GM19328 (cell line): ENCODE data around the gene ENPP5.

Source experiments
- ATAC-seq: cut with Tn5 transposase; IDR thresholded peaks from one replicate; pipeline ENCODE4 v1.9.1; 2021; ENCODE audit warnings: mild to moderate bottlenecking, moderate library complexity; ENCODE audit not compliant: unreplicated experiment

ENPP5 gene, protein sequence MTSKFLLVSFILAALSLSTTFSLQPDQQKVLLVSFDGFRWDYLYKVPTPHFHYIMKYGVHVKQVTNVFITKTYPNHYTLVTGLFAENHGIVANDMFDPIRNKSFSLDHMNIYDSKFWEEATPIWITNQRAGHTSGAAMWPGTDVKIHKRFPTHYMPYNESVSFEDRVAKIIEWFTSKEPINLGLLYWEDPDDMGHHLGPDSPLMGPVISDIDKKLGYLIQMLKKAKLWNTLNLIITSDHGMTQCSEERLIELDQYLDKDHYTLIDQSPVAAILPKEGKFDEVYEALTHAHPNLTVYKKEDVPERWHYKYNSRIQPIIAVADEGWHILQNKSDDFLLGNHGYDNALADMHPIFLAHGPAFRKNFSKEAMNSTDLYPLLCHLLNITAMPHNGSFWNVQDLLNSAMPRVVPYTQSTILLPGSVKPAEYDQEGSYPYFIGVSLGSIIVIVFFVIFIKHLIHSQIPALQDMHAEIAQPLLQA

DNA sequence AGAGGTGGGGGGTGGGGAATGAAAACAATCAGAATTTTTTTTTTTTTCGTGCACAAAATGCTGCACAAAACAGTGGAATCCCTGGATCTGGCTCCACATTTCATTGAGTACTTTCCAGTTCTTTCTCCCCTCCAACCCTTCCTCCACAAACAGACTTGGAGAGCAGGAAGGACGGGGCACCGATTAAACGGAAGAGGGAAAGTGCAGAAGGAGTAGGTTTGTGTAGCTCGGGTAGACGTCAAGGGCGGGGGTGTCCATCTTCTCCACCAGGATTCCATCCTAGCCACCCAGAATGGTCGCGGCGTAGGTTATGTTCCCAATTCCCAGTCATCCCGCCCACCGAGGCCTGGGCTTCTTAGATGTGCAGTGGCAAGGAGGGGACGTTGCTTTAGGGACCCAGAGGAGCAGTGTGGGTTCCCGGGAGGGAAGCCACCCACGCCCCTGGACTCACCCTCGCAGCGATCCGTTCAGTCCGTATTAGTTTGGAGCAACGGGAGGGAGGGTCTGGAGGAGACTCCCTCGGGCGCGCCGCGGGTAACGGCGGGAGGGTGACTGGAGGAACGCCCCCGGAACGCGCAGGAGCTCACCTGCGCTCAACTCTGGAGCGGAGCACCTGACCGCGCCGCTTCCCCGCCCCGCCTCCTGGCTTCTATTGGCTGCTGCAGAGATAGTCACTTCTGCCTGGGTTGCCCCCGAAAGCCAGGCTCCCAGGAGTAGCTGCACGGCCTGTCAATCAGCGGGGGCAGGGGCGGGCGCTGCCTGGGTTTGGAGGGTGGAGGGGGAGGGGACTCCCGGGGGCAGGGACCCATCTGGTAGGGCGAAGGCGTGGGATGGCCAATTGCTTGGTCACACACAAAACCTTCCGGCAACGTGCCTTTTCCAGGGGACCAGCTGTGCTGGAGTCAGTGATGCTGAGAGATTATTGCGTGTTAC lies at the start of gene ENPP5:
ENPP5 (minus strand) TSS at position 624 of the 933 bp plus-strand sequence. CDS start 2,718 bp downstream, outside the sequence.
- peak; percentile 93 for ATAC-seq

- no peak for ATAC-seq
These were observed 48.9 kb upstream of the ENPP5 start for GRCh38 chr6:46219661-46220060.

GRCh38 chr6:46218457-46218856 lies 47.7 kb upstream of the ENPP5 start:
- ATAC-seq: no peak

GRCh38 chr6:46217671-46218131 lies 46.9 kb upstream of the ENPP5 start:
- peak; percentile 51 for ATAC-seq

- no peak for ATAC-seq
These were observed 46.1 kb upstream of the ENPP5 start for GRCh38 chr6:46216879-46217278.

DNA sequence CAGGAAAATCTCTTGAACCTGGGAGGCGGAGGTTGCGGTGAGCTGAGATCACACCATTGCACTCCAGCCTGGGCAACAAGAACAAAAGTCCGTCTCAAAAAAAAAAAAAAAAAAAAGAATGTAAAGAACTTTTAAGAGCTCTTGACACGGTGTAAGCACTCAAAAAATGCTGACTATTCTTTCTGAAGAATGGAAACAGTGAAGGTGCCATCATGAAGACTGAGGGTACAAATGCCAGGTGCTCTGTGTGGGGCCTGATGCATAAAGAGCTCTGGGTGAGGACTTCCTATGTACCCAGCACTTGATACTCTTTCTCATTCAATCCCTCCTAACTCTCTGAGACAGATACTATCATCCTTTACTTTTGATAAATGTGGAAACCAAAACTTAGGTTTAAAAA lies 45.0 kb upstream of the ENPP5 start:
- no peak for ATAC-seq

DNA sequence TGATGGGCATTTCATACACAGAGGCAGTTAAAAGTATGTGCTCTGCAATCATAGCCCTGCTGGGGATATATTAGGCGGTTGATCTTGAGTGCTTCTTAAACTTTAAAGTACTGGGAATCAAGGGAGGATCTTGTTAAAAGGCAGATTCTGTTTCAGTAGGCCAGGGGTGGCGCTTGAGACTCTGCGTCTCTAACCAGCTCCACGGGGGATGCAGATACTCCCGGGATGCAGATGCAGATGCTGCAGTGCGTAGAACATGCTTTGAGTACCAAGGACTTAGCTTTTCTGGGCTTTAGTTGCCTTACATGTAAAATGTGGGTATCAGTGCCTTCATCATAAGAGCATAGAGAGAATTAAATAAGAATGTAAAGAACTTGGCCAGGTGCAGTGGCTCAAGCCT lies 44.4 kb upstream of the ENPP5 start:
- no peak for ATAC-seq

- no peak for ATAC-seq
These were observed 41.1 kb upstream of the ENPP5 start for GRCh38 chr6:46211917-46212316.

DNA sequence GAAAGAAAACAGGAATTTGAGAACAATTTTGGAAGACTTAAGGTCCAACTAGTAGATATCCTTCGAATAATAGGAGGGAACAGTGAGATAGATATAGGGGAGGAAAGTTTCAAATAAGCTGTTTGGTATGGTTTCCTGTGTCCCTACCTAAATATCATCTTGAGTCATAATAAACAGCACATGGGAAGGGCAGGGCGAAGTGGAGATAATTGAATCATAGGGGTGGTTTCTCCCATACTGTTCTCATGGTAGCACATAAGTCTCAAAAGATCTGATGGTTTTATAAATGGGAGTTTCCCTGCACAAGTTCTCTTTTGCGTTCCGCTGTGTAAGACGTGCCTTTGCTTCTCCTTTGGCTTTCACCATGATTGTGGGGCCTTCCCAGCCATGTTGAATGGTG lies 39.5 kb upstream of the ENPP5 start:
- no peak for ATAC-seq

DNA sequence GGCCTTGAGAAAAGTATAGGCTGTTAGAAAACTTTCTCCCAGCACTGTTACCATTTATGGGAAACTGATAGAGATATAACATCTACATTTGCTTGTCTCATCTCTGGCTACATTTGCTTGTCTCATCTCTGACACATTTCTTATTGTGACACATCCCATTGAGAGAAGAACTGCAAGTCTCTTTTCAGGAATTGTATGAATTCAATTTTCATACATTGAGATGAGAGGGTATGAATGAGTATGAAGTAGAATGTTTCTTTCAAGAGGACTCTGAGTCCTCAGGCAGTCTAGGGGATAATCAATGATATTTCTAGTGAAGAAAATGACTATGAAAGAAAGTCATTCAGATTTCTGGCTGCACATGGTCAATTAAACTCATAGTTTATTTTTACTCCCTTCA lies 37.5 kb upstream of the ENPP5 start:
- ATAC-seq: no peak

DNA sequence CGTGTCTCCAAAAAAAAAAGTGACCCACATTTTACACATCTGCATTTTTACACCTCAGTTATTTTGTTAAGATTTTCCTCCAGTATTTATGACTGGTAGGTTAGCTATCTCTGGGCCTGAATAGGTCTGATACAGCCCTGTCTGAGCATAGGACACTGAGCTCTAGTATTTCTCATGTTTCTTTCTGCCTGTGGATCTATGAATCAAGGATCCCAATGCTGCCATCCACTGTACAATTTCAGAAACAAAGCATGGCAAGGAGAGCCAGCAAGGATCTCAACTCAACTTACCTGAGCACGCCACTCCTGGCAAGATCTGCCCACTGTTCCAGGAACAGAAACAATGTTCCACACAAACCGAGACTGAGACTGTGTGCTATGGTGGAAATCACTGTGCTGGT lies 36.4 kb upstream of the ENPP5 start:
- ATAC-seq: no peak

DNA sequence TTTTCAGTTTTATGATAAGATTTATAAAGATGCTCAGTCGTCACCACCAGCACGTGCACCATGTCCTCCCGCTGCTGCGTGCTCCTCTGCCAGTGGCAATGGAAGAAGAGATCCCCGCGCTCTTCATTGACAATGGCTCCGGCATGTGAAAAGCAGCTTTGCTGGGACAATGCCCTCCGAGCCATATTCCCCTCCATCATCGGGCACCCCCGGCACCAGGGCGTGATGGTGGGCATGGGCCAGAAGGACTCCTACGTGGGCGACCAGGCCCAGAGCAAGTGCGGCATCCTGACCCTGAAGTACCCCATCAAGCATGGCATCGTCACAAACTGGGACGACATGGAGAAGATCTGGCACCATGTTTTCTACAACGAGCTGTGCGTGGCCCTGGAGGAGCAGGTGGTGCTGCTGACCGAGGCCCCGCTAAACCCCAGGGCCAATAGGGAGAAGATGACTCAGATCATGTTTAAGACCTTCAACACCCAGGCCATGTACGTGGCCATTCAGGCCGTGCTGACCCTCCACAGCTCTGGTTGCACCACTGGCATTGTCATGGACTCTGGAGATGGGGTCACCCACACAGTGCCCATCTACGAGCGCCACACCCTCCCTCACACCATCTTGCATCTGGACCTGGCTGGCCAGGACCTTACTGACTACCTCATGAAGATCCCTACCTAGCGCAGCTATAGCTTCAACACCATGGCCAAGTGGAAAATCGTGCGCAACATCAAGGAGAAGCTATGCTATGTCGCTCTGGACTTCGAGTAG lies 34.3 kb upstream of the ENPP5 start:
- ATAC-seq: no peak

DNA sequence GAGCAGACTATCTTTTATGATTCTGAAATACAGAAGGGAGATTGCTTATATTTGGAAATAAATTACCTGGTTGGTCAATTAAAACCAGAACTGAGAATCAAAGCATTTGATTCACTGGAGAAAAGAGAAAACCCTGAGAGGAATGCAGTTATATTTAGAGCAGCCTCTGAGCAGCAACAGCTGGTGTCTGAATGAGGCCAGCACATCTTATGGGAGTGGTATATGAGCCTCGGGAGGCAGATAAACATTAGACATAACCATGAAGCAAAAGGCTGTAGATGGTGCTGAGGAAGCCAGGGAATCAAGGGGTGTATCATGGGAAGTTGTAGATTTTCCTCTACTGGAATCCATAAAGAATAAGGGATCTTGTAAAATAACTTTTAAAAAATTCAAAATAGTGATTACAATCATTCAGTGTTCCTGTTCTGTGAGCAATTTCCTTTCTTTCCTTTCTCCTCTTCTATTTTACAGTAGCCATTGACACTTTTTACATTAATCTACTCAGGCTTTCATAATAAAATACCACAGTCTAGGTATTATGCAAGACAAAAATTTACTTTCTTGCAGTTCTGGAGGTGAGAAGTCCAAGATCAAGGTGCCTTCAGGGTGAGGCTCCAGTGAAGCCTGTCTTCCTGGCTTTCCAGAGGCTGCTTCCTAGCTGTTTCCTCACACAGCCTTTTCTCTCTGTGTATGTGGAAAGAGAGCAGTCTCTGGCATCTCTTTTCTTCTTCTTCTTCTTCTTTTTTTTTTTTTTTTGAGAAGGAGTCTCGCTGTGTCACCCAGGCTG lies 32.8 kb upstream of the ENPP5 start:
- no peak for ATAC-seq

DNA sequence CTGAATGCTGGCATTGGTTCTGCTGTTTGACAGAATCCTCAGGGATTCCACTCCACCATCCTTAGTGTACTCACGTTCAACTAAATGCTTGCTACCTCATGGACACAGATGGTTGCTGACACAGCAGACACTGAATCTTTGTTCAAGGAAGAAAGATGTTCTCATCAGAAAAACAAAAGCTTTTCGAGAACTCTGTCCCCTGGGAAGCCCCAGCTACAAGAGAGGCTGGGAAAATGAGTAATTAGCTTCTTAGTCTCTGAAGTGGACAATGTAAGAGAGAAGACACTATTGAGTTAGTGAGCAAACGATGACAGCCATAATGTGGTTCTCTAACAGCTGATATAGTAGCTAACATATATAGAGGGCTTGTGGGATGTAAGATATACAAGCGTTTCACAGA lies 30.9 kb upstream of the ENPP5 start:
- ATAC-seq: no peak

DNA sequence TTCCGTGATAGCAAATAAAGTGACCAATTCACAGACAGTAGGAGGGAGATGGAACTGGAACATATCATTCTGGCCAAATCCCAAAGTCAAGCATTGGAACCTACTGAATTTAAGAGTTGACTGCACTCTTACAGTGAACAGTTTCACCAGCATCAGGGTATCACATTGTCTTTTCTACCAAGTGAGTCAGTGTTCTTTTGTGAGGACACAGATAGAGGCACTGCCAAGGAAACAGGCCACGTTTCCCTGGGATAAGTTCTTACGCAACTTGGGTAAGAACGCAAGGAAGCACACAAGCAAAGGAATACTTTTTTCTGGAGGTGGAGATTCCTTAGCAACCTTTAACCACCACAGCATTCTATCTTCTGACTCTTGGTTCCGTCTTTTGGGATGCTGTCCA lies 28.6 kb upstream of the ENPP5 start:
- no peak for ATAC-seq

GRCh38 chr6:46191961-46192360 lies 21.2 kb upstream of the ENPP5 start:
- no peak for ATAC-seq

DNA sequence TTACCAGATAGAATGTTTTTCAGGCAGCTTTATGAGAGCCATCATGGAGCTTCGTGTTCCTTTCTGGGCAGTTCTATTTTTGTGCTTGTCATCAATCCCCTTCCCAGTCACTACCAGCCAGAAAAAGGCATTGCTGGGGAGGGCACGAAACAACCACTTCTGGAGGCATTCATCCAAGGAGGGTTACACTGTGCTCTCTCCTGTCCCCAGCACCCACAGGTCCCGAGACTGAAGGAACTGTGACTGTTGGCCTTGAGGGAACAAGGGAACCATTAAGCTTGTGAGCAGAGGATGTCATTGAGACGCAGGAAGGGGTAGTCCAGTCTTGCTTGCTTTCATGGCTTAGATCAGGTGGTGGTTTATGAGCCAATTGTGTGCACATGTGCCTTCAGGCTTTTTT lies 20.1 kb upstream of the ENPP5 start:
- no peak for ATAC-seq

DNA sequence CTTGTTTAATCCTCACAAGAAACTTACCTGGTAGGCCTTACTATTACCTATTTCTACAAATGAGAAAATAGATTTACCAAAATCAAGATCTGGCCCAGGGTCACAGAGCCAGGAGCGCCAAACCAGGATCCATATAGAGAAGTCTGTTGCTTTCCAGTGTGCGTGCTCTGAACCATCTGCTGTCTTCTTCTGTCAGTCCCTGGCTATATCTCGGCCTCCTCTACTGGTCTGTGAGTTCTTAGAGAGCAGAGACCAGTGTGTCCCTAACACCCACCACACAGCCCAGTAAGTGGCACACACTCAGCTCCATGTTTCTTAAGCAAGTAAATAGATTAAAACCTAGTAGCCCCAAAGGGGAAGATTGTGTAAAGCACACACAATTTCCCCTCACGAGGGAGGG lies 18.9 kb upstream of the ENPP5 start:
- no peak for ATAC-seq

- no peak for ATAC-seq
These were observed 15.8 kb upstream of the ENPP5 start for GRCh38 chr6:46186583-46186982.

- ATAC-seq: no peak
These were observed 13.3 kb upstream of the ENPP5 start for GRCh38 chr6:46184114-46184513.
